GM21576 (cell line): ENCODE data around the gene ABHD17A.
"Not testable (repeated sequence)": the region's sequence is repeated elsewhere in the genome, so short reads cannot be mapped to it uniquely, and the experiment has no call there.

Source experiments
- ATAC-seq: cut with Tn5 transposase; IDR thresholded peaks from one replicate; pipeline ENCODE4 v1.9.1; 2021; ENCODE audit warnings: mild to moderate bottlenecking, moderate library complexity; ENCODE audit not compliant: unreplicated experiment

The ABHD17A gene

GRCh38 chr19:1911098-1911497, 25.8 kb upstream of the ABHD17A start:
- ATAC-seq: no peak

GRCh38 chr19:1910177-1910576, 24.9 kb upstream of the ABHD17A start:
- ATAC-seq: no peak

GRCh38 chr19:1909761-1910080, 24.4 kb upstream of the ABHD17A start:
- no peak for ATAC-seq

GRCh38 chr19:1908364-1908678, 23.0 kb upstream of the ABHD17A start:
- no peak for ATAC-seq

- ATAC-seq: no peak
Measured at GRCh38 chr19:1907563-1908363, 22.5 kb upstream of the ABHD17A start.

- no peak for ATAC-seq
Measured at GRCh38 chr19:1906985-1907562, 21.8 kb upstream of the ABHD17A start.

- ATAC-seq: no peak
Measured at GRCh38 chr19:1905863-1906375, 20.6 kb upstream of the ABHD17A start.

- ATAC-seq: peak; percentile 75
Measured at GRCh38 chr19:1905110-1905862, 20.0 kb upstream of the ABHD17A start, which contains the start of the genes ADAT3 and SCAMP4. ADAT3 (plus strand) TSS chr19:1905399; CDS start chr19:1912048, 6,649 bp downstream. SCAMP4 (plus strand) TSS chr19:1905399; CDS start chr19:1915020, 9,621 bp downstream.

- ATAC-seq: peak; percentile 9
Measured at GRCh38 chr19:1904860-1905109, 19.5 kb upstream of the ABHD17A start.

GRCh38 chr19:1902923-1903322, 17.6 kb upstream of the ABHD17A start:
- ATAC-seq: no peak

- no peak for ATAC-seq
Measured at GRCh38 chr19:1901940-1902404, 16.7 kb upstream of the ABHD17A start.

- no peak for ATAC-seq
Measured at GRCh38 chr19:1896508-1896907, 11.2 kb upstream of the ABHD17A start.

- no peak for ATAC-seq
Measured at GRCh38 chr19:1893791-1894190, 8.5 kb upstream of the ABHD17A start.

GRCh38 chr19:1889907-1890306, 4.6 kb upstream of the ABHD17A start:
- ATAC-seq: no peak

- ATAC-seq: no peak
Measured at GRCh38 chr19:1888385-1888784, 3.1 kb upstream of the ABHD17A start.

- not testable (repeated sequence) for ATAC-seq
Measured at GRCh38 chr19:1886360-1886759, 1.1 kb upstream of the ABHD17A start.

- no peak for ATAC-seq
Measured at GRCh38 chr19:1884719-1885334, 469 bp downstream of the ABHD17A start.

GRCh38 chr19:1884291-1884718, 991 bp downstream of the ABHD17A start:
- no peak for ATAC-seq

GRCh38 chr19:1883784-1884183, 1.5 kb downstream of the ABHD17A start:
- ATAC-seq: no peak

GRCh38 chr19:1882786-1883692, 2.3 kb downstream of the ABHD17A start:
- ATAC-seq: no peak
